Measurements from ENCODE around the gene UQCC5. TPM values are rescaled to one million over a fixed set of nuclear protein-coding genes. Genes with fewer than 3 reads are reported as not detected.

UQCC5 gene
- total and polyA plus RNA-seq, 8 donors: 1.3 to 58.5 (median 24.0) TPM; not detected in 2

GRCh38 chr3:52529376-52530333, 6.8 kb upstream of the UQCC5 start:
- peak; percentile 23 to 67 for DNase-seq
- peaks cover 20 to 56% (median 37%) of the 10 kb centered on the region in 4 donors for H3K4me1 ChIP-seq
- no peak overlapping the region for H3K4me3 ChIP-seq
- peaks cover 0 to 13% (median 0%) of the 10 kb centered on the region in 3 donors for H3K27me3 ChIP-seq
- H3K36me3 ChIP-seq: peaks cover 0 to 36% (median 29%) of the 10 kb centered on the region in 4 donors
- H3K9me3 ChIP-seq: no peaks in the 10 kb centered on the region
- intact Hi-C loops (cut with DNase I; ENCODE audit: low total_unique reads): no loop called here
- H3K27ac ChIP-seq: peak overlapping the region in 2 of 5 donors; percentile 1 to 25
- WGBS, 5 donors: 74 to 84% (median 77%) methylated on average over 11 to 12 of the region's 12 CpGs
- TF ChIP-seq EP300 (IDR thresholded peaks at IDR 0.05): no peak
- TF ChIP-seq POLR2A (IDR thresholded peaks at IDR 0.05): no peak
- TF ChIP-seq POLR2AphosphoS5 (IDR thresholded peaks at IDR 0.05): no peak
- no peak for TF ChIP-seq CTCF (IDR thresholded peaks at IDR 0.05)

GRCh38 chr3:52530918-52531826, 5.2 kb upstream of the UQCC5 start:
- Histone ChIP-seq H3K9me3 (no peaks in the 10 kb centered on the region), H3K27ac (peak overlapping the region in 3 of 5 donors; percentile 8 to 25 (median 18)), H3K27me3 (peaks cover 0 to 13% (median 0%) of the 10 kb centered on the region in 3 donors), H3K36me3 (peaks cover 0 to 26% (median 24%) of the 10 kb centered on the region in 4 donors), H3K4me1 (peaks cover 21 to 59% (median 39%) of the 10 kb centered on the region in 4 donors), H3K4me3 (no peak overlapping the region)
- DNase-seq: peak; percentile 7 to 19
- WGBS, 5 donors: 79 to 90% (median 81%) methylated on average over 3 to 10 of the region's 10 CpGs
- intact Hi-C loops (cut with DNase I; ENCODE audit: low total_unique reads): no loop called here
- TF ChIP-seq POLR2AphosphoS5 (IDR thresholded peaks at IDR 0.05) (no peak), CTCF (IDR thresholded peaks at IDR 0.05) (no peak), EP300 (IDR thresholded peaks at IDR 0.05) (no peak), POLR2A (IDR thresholded peaks at IDR 0.05) (no peak)

GRCh38 chr3:52531860-52532516, 4.4 kb upstream of the UQCC5 start:
- H3K36me3 ChIP-seq: peaks cover 0 to 23% (median 21%) of the 10 kb centered on the region in 4 donors
- H3K27me3 ChIP-seq: peaks cover 0 to 13% (median 0%) of the 10 kb centered on the region in 3 donors
- H3K9me3 ChIP-seq: no peaks in the 10 kb centered on the region
- intact Hi-C loops (cut with DNase I; ENCODE audit: low total_unique reads): no loop called here
- H3K4me3 ChIP-seq: peak overlapping the region in 3 of 4 donors; percentile 64 to 77 (median 65)
- WGBS, 5 donors: 79 to 91% (median 88%) methylated on average over 13 to 14 of the region's 14 CpGs
- TF ChIP-seq POLR2A (IDR thresholded peaks at IDR 0.05) (no peak), POLR2AphosphoS5 (IDR thresholded peaks at IDR 0.05) (no peak), EP300 (IDR thresholded peaks at IDR 0.05) (no peak), CTCF (IDR thresholded peaks at IDR 0.05) (no peak)
- DNase-seq: peak; percentile 13 to 25
- peaks cover 21 to 60% (median 43%) of the 10 kb centered on the region in 4 donors for H3K4me1 ChIP-seq
- peak overlapping the region in 4 of 5 donors; percentile 25 to 76 (median 72) for H3K27ac ChIP-seq

All from stomach (tissue), 9 donors.